Subcutaneous adipose tissue (tissue), 4 donors: Measurements from ENCODE around the gene ANKRD7. TPM values are rescaled to one million over a fixed set of nuclear protein-coding genes. Genes with fewer than 3 reads are reported as not detected.

Experiments
- total RNA-seq, 4 donors: library from RNA; depleted of rRNA; stranded (reverse); fragments of >200 nt; gene quantifications; one replicate each; pipeline ENCODE4 v1.1.0, GENCODE V29; 2016
- TF ChIP-seq, protein P1 (sequence below): fragments of 450-650 bp; IDR thresholded peaks from one replicate; pipeline ENCODE4 v1.5.1; 2016; ENCODE audit warnings: low read depth, mild to moderate bottlenecking, control low read depth, antibody characterized with exemption, moderate library complexity

The ANKRD7 gene
- total RNA-seq, 4 donors from 2014 or later: 0.66 TPM; not detected in 3

- TF ChIP-seq, protein P1, sequence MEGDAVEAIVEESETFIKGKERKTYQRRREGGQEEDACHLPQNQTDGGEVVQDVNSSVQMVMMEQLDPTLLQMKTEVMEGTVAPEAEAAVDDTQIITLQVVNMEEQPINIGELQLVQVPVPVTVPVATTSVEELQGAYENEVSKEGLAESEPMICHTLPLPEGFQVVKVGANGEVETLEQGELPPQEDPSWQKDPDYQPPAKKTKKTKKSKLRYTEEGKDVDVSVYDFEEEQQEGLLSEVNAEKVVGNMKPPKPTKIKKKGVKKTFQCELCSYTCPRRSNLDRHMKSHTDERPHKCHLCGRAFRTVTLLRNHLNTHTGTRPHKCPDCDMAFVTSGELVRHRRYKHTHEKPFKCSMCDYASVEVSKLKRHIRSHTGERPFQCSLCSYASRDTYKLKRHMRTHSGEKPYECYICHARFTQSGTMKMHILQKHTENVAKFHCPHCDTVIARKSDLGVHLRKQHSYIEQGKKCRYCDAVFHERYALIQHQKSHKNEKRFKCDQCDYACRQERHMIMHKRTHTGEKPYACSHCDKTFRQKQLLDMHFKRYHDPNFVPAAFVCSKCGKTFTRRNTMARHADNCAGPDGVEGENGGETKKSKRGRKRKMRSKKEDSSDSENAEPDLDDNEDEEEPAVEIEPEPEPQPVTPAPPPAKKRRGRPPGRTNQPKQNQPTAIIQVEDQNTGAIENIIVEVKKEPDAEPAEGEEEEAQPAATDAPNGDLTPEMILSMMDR: no peak
Measured at GRCh38 chr7:118280319-118281012, 56.0 kb downstream of the ANKRD7 start.

- TF ChIP-seq, protein P1: no peak
Measured at GRCh38 chr7:118281196-118281595, 56.7 kb downstream of the ANKRD7 start.

DNA sequence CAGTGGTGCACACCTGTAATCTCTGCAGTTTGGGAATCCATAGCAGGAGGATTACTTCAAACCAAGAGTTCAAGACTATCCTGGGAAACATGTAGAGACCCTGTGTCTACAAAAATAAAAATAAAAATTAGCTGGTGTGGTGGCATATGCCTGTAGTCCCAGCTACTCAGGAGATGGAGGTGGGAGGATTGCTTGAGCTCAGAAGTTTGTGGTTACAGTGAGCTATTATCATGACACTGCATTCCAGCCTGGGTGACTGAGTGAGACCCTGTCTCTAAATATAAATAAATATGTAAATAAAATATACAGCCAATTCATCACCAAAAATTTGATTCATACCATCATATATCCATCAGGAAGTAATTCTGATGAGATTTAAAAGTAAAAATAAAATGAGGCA is 60.9 kb downstream of the ANKRD7 start:
- TF ChIP-seq, protein P1: no peak

DNA sequence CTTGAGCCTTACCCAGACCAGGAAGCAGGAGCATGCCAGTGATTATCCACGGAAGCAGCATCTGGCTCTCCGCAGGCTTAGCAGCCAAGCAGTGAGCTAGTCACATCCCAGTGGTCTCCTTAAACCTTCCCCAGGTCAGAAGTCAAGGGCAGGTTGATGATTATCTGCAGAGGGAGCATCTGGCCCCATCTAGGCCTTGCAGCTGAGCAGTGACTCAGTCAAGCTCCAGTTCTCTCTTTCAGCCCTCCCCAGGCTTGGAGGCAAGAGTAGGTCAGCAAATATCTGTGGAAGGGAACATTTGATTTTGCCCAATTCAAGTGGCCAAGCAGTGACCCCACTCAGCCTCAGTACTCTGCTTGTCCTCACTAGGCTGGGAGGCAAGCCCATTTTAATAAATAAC is 61.6 kb downstream of the ANKRD7 start:
- TF ChIP-seq, protein P1: no peak

DNA sequence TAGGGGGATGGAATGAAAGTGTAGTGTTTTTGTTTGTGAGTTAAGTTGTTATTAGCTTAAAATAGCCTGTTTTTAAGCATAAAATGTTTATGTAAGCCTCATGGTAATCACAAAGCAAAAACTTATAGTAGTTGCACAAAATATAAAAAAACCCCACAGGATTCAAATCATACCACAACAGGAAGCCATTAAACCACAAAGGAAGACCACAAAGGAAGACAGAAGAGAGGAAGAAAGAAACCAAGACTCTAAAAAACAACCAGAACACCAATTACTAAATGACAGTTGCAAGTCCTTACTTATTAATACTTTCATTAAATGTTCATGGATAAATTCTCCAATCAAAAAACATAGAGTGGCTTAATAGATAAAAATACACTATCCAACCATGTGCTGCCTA is 63.6 kb downstream of the ANKRD7 start:
- TF ChIP-seq, protein P1: no peak

DNA sequence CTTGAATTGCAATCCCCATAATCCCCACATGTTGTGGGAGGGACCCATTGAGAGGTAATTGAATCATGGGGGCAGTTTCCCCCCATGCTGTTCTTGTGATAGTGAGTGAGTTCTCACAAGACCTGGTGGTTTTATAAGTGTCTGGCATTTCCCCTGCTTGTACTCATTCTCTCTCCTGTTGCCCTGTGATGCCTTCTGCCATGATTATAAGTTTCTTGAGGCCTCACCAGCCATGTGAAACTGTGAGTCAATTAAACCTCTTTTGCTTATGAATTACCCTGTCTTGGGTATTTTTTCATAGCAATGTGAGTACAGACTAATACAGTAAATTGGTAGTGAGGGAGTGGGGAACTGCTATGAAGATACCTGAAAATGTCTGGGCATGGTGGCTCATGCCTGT is 65.0 kb downstream of the ANKRD7 start:
- TF ChIP-seq, protein P1: no peak

Other genes starting within 250 kb of the ANKRD7 start
- 10 to 100 TPM; 33.0 to 40.1 (median 38.4) TPM for gene LSM8, start 40.5 kb upstream of the ANKRD7 start, total RNA-seq